Omental fat pad (tissue), 4 donors: ENCODE results near the gene SMIM9. TPM values are rescaled to one million over a fixed set of nuclear protein-coding genes. Genes with fewer than 3 reads are reported as not detected.

ENCODE experiments used
- ATAC-seq: fragments of 150-250 bp; one replicate; pipeline ENCODE4 v1.9.1; 2016; ENCODE audit warnings: mild to moderate bottlenecking, moderate library complexity; ENCODE audit not compliant: low FRiP score
- DNase-seq: peaks from one replicate; pipeline ENCODE4 v3.0.0-alpha.2; 2019; ENCODE audit warnings: low spot score
- CTCF ChIP-seq, 3 donors: fragments of 450-650 bp; IDR thresholded peaks; one replicate each; pipeline ENCODE4 v1.5.1; 2016 to 2017; ENCODE audit warnings: antibody characterized with exemption in 3 of 3, mild to moderate bottlenecking in 3 of 3, moderate library complexity in 2 of 3
- total RNA-seq, 4 donors: library from RNA; depleted of rRNA; stranded (reverse); fragments of >200 nt; gene quantifications; one replicate each; pipeline ENCODE4 v1.1.0, GENCODE V29; 2016

The SMIM9 gene
- total RNA-seq, 4 donors from 2014 or later: 7.3 TPM; not detected in 3

- TF ChIP-seq CTCF (IDR thresholded peaks at IDR 0.05): no peak
- no peak for DNase-seq
- ATAC-seq: peak; percentile 4
Observed at GRCh38 chrX:154804261-154804956, 30.1 kb downstream of the SMIM9 start.

- no peak for ATAC-seq
- no peak for DNase-seq
- TF ChIP-seq CTCF (IDR thresholded peaks at IDR 0.05): no peak
Observed at GRCh38 chrX:154802947-154803346, 31.5 kb downstream of the SMIM9 start.

- no peak for DNase-seq
- no peak for TF ChIP-seq CTCF (IDR thresholded peaks at IDR 0.05)
- no peak for ATAC-seq
Observed at GRCh38 chrX:154800478-154801210, 33.8 kb downstream of the SMIM9 start.

- no peak for TF ChIP-seq CTCF (IDR thresholded peaks at IDR 0.05)
- no peak for DNase-seq
- peak; percentile 25 for ATAC-seq
Observed at GRCh38 chrX:154799556-154800348, 34.7 kb downstream of the SMIM9 start.

- no peak for ATAC-seq
- DNase-seq: no peak
- TF ChIP-seq CTCF (IDR thresholded peaks at IDR 0.05): no peak
Observed at GRCh38 chrX:154797006-154797405, 37.5 kb downstream of the SMIM9 start.

- TF ChIP-seq CTCF (IDR thresholded peaks at IDR 0.05): no peak
- ATAC-seq (no peak), DNase-seq (no peak)
Observed at GRCh38 chrX:154795016-154795415, 39.4 kb downstream of the SMIM9 start.
